Hepatocyte (in vitro differentiated cells): ENCODE measurements around the gene PTPN9. TPM values are rescaled to one million over a fixed set of nuclear protein-coding genes. Genes with fewer than 3 reads are reported as not detected.

Experiments
- DNase-seq: peaks from one replicate; pipeline ENCODE4 v3.0.0-alpha.2; 2016; ENCODE audit warnings: low spot score
- H2AFZ ChIP-seq: fragments of 200-600 bp; sonication (generic); 2 replicates; pipeline ENCODE4 v1.6.0; 2016; ENCODE audit warnings: antibody characterized with exemption, mild to moderate bottlenecking
- H3K27ac ChIP-seq: fragments of 200-600 bp; sonication (generic); 2 replicates; pipeline ENCODE4 v1.5.1; 2016; ENCODE audit warnings: mild to moderate bottlenecking
- H3K27me3 ChIP-seq: fragments of 200-600 bp; sonication (generic); 2 replicates; pipeline ENCODE4 v1.6.1; 2016
- H3K36me3 ChIP-seq: fragments of 200-600 bp; sonication (generic); replicated peaks from 2 replicates; pipeline ENCODE4 v1.5.1; 2016; ENCODE audit warnings: low read depth; ENCODE audit not compliant: insufficient read depth
- H3K4me1 ChIP-seq: fragments of 200-600 bp; sonication (generic); 2 replicates; pipeline ENCODE4 v1.5.1; 2016; ENCODE audit warnings: mild to moderate bottlenecking, moderate library complexity; ENCODE audit not compliant: insufficient read depth
- H3K4me2 ChIP-seq: fragments of 200-600 bp; sonication (generic); 2 replicates; pipeline ENCODE4 v1.6.0; 2016
- H3K4me3 ChIP-seq: fragments of 200-600 bp; sonication (generic); 2 replicates; pipeline ENCODE4 v1.5.1; 2016; ENCODE audit warnings: mild to moderate bottlenecking
- H3K79me2 ChIP-seq: fragments of 200-600 bp; sonication (generic); 2 replicates; pipeline ENCODE4 v1.6.0; 2017; ENCODE audit warnings: mild to moderate bottlenecking
- H3K9me2 ChIP-seq: fragments of 200-600 bp; sonication (generic); replicated peaks from 2 replicates; pipeline ENCODE4 v1.6.0; 2017; ENCODE audit warnings: mild to moderate bottlenecking; ENCODE audit not compliant: insufficient read depth
- H3K9me3 ChIP-seq: fragments of 200-600 bp; sonication (generic); 2 replicates; pipeline ENCODE4 v1.5.1; 2016; ENCODE audit warnings: low read depth, mild to moderate bottlenecking
- H4K20me1 ChIP-seq: fragments of 200-600 bp; sonication (generic); 2 replicates; pipeline ENCODE4 v1.6.0; 2016; ENCODE audit warnings: mild to moderate bottlenecking; ENCODE audit not compliant: insufficient read depth, poor library complexity, severe bottlenecking
- EZH2 ChIP-seq: fragments of 200-600 bp; sonication (generic); IDR thresholded peaks from 2 replicates; pipeline ENCODE4 v1.6.1; 2016; ENCODE audit warnings: antibody characterized with exemption, mild to moderate bottlenecking, borderline replicate concordance
- EZH2phosphoT487 ChIP-seq: fragments of 200-600 bp; sonication (generic); IDR thresholded peaks from one replicate; pipeline ENCODE4 v1.6.1; 2018; ENCODE audit warnings: antibody characterized with exemption, mild to moderate bottlenecking, low read depth, moderate library complexity; ENCODE audit not compliant: unreplicated experiment, severe bottlenecking
- WGBS: methylation state at CpG from one replicate; pipeline ENCODE4 v1.1.6; 2016; ENCODE audit warnings: low lambda C conversion rate; ENCODE audit errors: missing lambda C conversion rate; 5-methylcytosine and 5-hydroxymethylcytosine counted together
- polyA plus RNA-seq: library from polyadenylated mRNA; unstranded; fragments of >200 nt; fragmentation: Nextera tagmentation; extraction: Ambion mirVana; gene quantifications from 2 replicates; pipeline ENCODE4 v1.2.1, GENCODE V29; 2016
- total RNA-seq: library from RNA; depleted of rRNA; stranded (reverse); fragments of >200 nt; gene quantifications from 2 replicates; pipeline ENCODE4 v1.2.3, GENCODE V29; 2014
- TF ChIP-seq, protein P1 (sequence below): fragments of 200-600 bp; sonication (generic); IDR thresholded peaks from 2 replicates; pipeline ENCODE4 v1.5.1; 2016; ENCODE audit warnings: antibody characterized with exemption, mild to moderate bottlenecking; ENCODE audit not compliant: poor library complexity

Gene PTPN9
- total and polyA plus RNA-seq, 2 experiments from 2014 or later, result 23.3 to 24.0 TPM

DNA sequence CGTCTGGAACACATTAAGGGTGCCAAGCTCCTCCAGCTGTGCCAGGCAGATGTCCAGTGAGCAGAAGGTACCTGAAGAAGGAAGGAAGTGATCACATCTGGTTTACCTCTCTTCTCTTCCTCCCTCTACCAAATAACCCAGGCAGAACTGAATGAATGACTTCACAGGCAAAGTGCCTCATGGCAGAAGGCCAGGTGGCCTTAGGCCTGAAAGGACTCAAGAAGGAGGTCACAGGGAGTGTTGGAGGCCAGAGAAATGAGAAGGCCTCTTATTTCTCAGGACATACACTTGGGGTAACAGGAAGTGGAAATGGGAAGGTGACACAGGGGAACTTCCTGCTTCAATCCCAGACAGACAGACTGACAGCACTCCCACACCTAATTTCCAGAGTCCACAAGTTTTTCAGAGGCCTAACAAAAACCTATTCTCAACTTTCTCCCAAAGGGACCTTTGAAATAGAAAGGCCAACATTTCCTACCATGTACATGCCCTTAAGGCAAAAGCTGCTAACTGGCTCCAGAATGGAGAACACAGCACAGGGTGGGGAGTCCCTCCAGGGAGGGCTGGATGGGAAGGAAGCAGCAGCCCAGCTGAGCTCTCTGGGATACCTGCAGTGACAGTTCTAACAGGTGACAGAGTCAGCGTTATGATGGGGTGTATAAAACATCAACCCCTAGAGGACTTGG lies 110.1 kb downstream of the PTPN9 start:
- DNase-seq, result no peak
- no peaks in the 10 kb centered on the region for H3K4me1 ChIP-seq
- H3K9me2 ChIP-seq, result no peaks in the 10 kb centered on the region
- no peaks in the 10 kb centered on the region for H3K79me2 ChIP-seq
- no peaks in the 10 kb centered on the region for H3K9me3 ChIP-seq
- TF ChIP-seq, protein P1, sequence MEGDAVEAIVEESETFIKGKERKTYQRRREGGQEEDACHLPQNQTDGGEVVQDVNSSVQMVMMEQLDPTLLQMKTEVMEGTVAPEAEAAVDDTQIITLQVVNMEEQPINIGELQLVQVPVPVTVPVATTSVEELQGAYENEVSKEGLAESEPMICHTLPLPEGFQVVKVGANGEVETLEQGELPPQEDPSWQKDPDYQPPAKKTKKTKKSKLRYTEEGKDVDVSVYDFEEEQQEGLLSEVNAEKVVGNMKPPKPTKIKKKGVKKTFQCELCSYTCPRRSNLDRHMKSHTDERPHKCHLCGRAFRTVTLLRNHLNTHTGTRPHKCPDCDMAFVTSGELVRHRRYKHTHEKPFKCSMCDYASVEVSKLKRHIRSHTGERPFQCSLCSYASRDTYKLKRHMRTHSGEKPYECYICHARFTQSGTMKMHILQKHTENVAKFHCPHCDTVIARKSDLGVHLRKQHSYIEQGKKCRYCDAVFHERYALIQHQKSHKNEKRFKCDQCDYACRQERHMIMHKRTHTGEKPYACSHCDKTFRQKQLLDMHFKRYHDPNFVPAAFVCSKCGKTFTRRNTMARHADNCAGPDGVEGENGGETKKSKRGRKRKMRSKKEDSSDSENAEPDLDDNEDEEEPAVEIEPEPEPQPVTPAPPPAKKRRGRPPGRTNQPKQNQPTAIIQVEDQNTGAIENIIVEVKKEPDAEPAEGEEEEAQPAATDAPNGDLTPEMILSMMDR, result no peak
- TF ChIP-seq EZH2phosphoT487, result no peak
- no peak for TF ChIP-seq EZH2
- H4K20me1 ChIP-seq, result no peaks in the 10 kb centered on the region
- no peak overlapping the region for H3K4me3 ChIP-seq
- H3K4me2 ChIP-seq, result no peak overlapping the region
- no peaks in the 10 kb centered on the region for H3K27me3 ChIP-seq
- no peaks in the 10 kb centered on the region for H3K36me3 ChIP-seq
- 80% methylated on average over 2 of the region's 2 CpGs for WGBS
- no peak overlapping the region for H2AFZ ChIP-seq
- H3K27ac ChIP-seq, result no peak overlapping the region

DNA sequence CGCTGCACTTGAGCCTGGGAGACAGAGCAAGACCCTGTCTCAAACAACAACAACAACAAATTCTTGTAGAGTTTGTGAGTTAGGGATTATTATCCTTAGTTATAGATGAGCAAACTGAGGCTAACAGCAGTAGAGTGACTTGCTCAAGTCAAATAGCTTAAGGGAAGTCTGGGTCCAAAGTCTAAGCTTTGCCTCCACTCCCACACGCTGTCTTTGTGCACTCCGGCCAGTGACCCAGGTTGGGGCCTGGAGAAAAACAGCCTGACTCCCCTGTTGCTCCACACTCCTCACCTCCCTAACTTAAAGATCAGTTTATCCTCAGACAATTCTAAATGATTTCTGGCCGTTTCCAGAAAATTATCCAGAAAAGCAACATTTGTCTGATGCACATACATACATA lies 118.5 kb downstream of the PTPN9 start:
- H3K27ac ChIP-seq, result peak overlapping the region; percentile 86
- H3K4me2 ChIP-seq, result peak overlapping the region; percentile 44
- H3K9me2 ChIP-seq, result no peaks in the 10 kb centered on the region
- 78% methylated on average over 4 of the region's 4 CpGs for WGBS
- H3K36me3 ChIP-seq, result no peaks in the 10 kb centered on the region
- no peaks in the 10 kb centered on the region for H3K27me3 ChIP-seq
- TF ChIP-seq, protein P1, result no peak
- TF ChIP-seq EZH2phosphoT487 (no peak), EZH2 (no peak)
- no peak overlapping the region for H3K4me3 ChIP-seq
- H3K79me2 ChIP-seq, result no peaks in the 10 kb centered on the region
- H3K9me3 ChIP-seq, result no peaks in the 10 kb centered on the region
- H2AFZ ChIP-seq, result no peak overlapping the region
- H3K4me1 ChIP-seq, result peaks cover 28% of the 10 kb centered on the region
- DNase-seq, result peak; percentile 47
- no peaks in the 10 kb centered on the region for H4K20me1 ChIP-seq

DNA sequence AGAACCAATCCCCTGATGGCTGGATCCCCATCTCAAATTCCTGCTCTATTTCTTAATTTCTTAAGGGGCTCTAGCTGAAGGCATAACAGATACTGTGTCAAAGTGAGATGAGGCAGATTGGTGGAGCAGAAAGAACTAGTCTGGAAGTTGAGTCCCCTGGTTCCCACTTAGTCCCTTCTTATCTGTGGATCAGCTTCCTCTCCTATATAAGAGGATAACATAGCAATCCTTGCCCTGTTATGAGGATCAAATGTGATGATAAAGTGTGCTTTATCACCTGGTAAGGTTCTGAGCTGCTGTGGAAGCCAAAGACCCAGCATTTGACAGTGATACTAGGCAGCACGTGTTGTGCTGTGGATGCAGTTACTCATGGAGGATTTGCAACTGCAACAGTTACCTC lies 119.5 kb downstream of the PTPN9 start:
- H3K79me2 ChIP-seq, result no peaks in the 10 kb centered on the region
- peak overlapping the region; percentile 86 for H3K27ac ChIP-seq
- H3K36me3 ChIP-seq, result no peaks in the 10 kb centered on the region
- H3K4me3 ChIP-seq, result no peak overlapping the region
- H3K27me3 ChIP-seq, result no peaks in the 10 kb centered on the region
- no peaks in the 10 kb centered on the region for H3K9me3 ChIP-seq
- no peaks in the 10 kb centered on the region for H3K9me2 ChIP-seq
- H3K4me1 ChIP-seq, result peaks cover 28% of the 10 kb centered on the region
- no peak overlapping the region for H2AFZ ChIP-seq
- H4K20me1 ChIP-seq, result no peaks in the 10 kb centered on the region
- TF ChIP-seq EZH2phosphoT487, result no peak
- TF ChIP-seq, protein P1, result no peak
- TF ChIP-seq EZH2, result no peak
- WGBS, result 47% methylated on average over 1 of the region's 1 CpG
- no peak overlapping the region for H3K4me2 ChIP-seq
- no peak for DNase-seq
